ENCODE measurements around the gene ALG8.

DNA sequence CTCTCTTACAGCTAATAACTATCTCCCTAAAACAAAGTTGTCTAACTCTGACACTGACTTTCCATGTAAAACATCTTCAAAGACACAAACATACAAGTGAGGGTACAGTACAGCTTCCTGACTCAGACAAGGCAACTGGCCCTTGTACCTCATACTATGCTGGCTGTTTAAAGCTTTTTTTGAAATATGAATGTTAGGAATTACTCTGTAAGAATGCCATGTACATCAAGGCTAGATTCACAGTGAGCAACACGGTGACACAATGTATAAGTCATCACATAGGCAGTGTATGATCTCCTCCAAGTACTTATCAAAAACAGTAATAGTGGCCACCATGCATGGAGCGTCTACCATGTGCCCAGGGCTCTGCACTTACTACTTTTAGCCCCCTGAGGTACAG, 28.6 kb downstream of the ALG8 start:
- TF ChIP-seq JUNB (IDR thresholded peaks at IDR 0.05; ENCODE audit: unreplicated experiment) (no peak), CTCF (conservative IDR thresholded peaks at IDR 0.05; ENCODE audit: low read depth in 2 of 2) (no peak), POLR2AphosphoS5 (IDR thresholded peaks at IDR 0.05; ENCODE audit: low read depth) (no peak), NANOG (IDR thresholded peaks at IDR 0.05; ENCODE audit: borderline replicate concordance) (no peak), CREB1 (CRISPR knock-in tag; IDR thresholded peaks at IDR 0.05; ENCODE audit: low read depth) (no peak), REST (IDR thresholded peaks at IDR 0.05; ENCODE audit: unreplicated experiment) (no peak), EZH2 (IDR thresholded peaks at IDR 0.05; ENCODE audit: low read depth, unreplicated experiment) (no peak), EZH2phosphoT487 (IDR thresholded peaks at IDR 0.05; ENCODE audit: unreplicated experiment) (no peak), ZNF331 (CRISPR knock-in tag; IDR thresholded peaks at IDR 0.05; ENCODE audit: low read depth) (no peak), ETS1 (IDR thresholded peaks at IDR 0.05) (no peak)

Data from GM23338 (cell line).